ENCODE measurements around the gene ARNT2. TPM values are rescaled to one million over a fixed set of nuclear protein-coding genes. Genes with fewer than 3 reads are reported as not detected.

The ARNT2 gene
- total and polyA plus RNA-seq, 2 experiments from 2014 or later = 3.9 to 5.3 TPM

DNA sequence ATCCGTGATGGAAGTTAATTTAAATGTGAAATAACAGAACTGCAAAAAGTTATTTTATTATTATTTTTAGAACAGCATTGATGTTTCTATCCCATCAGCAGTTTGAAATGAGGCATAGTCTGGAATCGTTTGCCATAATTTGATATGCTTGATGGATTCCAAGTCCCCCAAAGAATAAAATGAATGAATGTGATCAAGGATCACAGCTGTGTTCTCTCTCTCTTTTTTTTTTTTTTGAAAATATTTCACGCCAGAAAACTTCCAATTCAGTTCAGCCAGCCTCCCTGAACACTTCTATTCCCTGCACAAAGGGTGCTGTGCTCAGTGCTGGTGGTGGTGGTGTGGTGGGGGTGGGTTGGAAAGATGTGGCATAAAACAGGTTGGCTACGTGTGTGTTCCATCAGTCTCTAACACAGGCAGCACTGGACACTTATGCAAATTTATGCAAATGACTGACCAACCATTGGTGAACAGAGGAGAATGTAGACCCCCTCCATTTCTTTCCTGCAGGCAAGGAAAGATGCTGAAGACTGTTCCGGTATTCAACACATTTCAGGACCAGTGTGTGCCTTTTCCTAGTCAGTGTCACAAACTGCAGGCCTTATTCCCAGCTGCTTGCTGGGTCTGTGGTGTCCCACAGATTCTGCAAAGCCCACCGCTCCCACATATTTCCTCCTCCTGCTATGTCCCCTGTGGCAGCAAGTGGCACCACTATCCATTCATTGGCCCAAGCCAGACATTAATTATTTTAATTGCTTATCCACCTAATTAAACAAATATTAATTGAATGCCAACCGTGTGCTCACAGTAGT, 10.6 kb downstream of the ARNT2 start:
- no peak for DNase-seq (ENCODE audit: low spot score)
- H3K27me3 ChIP-seq = no peaks in the 10 kb centered on the region
- no peaks in the 10 kb centered on the region for H4K20me1 ChIP-seq (ENCODE audit: insufficient read depth, poor library complexity, severe bottlenecking)
- H3K4me1 ChIP-seq (ENCODE audit: insufficient read depth) = no peaks in the 10 kb centered on the region
- 89% methylated on average over 7 of the region's 7 CpGs for WGBS (ENCODE audit: low lambda C conversion rate, missing lambda C conversion rate)
- H3K4me3 ChIP-seq = no peak overlapping the region
- no peaks in the 10 kb centered on the region for H3K36me3 ChIP-seq (replicated peaks; ENCODE audit: insufficient read depth, low read depth)
- no peak overlapping the region for H2AFZ ChIP-seq
- H3K9me3 ChIP-seq (ENCODE audit: low read depth) = no peaks in the 10 kb centered on the region
- H3K79me2 ChIP-seq = no peaks in the 10 kb centered on the region
- no peak overlapping the region for H3K4me2 ChIP-seq
- H3K9me2 ChIP-seq (replicated peaks; ENCODE audit: insufficient read depth) = no peaks in the 10 kb centered on the region
- TF ChIP-seq, protein P1, sequence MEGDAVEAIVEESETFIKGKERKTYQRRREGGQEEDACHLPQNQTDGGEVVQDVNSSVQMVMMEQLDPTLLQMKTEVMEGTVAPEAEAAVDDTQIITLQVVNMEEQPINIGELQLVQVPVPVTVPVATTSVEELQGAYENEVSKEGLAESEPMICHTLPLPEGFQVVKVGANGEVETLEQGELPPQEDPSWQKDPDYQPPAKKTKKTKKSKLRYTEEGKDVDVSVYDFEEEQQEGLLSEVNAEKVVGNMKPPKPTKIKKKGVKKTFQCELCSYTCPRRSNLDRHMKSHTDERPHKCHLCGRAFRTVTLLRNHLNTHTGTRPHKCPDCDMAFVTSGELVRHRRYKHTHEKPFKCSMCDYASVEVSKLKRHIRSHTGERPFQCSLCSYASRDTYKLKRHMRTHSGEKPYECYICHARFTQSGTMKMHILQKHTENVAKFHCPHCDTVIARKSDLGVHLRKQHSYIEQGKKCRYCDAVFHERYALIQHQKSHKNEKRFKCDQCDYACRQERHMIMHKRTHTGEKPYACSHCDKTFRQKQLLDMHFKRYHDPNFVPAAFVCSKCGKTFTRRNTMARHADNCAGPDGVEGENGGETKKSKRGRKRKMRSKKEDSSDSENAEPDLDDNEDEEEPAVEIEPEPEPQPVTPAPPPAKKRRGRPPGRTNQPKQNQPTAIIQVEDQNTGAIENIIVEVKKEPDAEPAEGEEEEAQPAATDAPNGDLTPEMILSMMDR (IDR thresholded peaks at IDR 0.05; ENCODE audit: poor library complexity) = no peak
- TF ChIP-seq EZH2 (IDR thresholded peaks at IDR 0.05; ENCODE audit: borderline replicate concordance) (no peak), EZH2phosphoT487 (IDR thresholded peaks at IDR 0.05; ENCODE audit: low read depth, severe bottlenecking, unreplicated experiment) (no peak)
- H3K27ac ChIP-seq = no peak overlapping the region

DNA sequence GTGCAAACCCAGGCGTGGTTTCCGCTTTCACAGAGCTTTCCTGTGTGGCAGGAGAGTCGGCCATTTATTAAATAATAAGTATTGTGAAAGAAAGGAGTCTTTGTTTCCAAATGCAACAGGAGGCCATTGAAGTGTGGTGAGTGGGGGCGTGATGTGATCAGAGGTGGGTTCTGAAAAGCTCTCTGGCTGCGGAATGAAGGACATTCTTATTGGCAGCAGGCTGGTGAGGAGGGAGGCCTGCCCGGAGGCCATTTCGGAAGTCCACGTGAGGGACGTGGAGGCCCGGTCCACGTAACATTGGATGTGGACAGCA, 11.1 kb downstream of the ARNT2 start:
- Histone ChIP-seq H2AFZ (no peak overlapping the region), H3K4me2 (no peak overlapping the region), H3K4me1 (ENCODE audit: insufficient read depth) (no peaks in the 10 kb centered on the region), H3K27ac (no peak overlapping the region), H3K9me2 (replicated peaks; ENCODE audit: insufficient read depth) (no peaks in the 10 kb centered on the region), H3K27me3 (no peaks in the 10 kb centered on the region), H3K36me3 (replicated peaks; ENCODE audit: insufficient read depth, low read depth) (no peaks in the 10 kb centered on the region), H3K9me3 (ENCODE audit: low read depth) (no peaks in the 10 kb centered on the region), H3K4me3 (no peak overlapping the region), H3K79me2 (no peaks in the 10 kb centered on the region), H4K20me1 (ENCODE audit: insufficient read depth, poor library complexity, severe bottlenecking) (no peaks in the 10 kb centered on the region)
- no peak for DNase-seq (ENCODE audit: low spot score)
- WGBS (ENCODE audit: low lambda C conversion rate, missing lambda C conversion rate) = 95% methylated on average over 11 of the region's 11 CpGs
- no peak for TF ChIP-seq EZH2 (IDR thresholded peaks at IDR 0.05; ENCODE audit: borderline replicate concordance)
- TF ChIP-seq EZH2phosphoT487 (IDR thresholded peaks at IDR 0.05; ENCODE audit: low read depth, severe bottlenecking, unreplicated experiment) = no peak
- TF ChIP-seq, protein P1 (IDR thresholded peaks at IDR 0.05; ENCODE audit: poor library complexity) = no peak

DNA sequence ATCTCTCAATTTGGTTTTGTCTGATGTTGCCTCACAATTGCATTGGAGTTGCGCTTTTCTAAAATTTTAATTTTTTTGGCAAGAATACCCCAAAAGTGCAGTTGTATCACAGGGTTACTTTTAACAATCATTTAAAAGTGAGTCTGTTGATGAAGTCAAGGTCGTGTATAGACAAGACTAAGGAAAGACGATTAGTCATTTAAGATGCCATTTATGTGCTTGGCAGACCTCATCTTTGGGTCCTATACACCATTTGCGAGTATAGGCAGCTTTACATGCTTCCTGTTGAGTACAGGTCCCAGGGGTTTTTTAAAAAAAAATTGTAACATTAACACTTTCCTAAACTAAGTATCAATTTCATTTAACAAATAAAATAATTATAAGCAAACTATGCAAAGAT, 12.5 kb downstream of the ARNT2 start:
- no peaks in the 10 kb centered on the region for H4K20me1 ChIP-seq (ENCODE audit: insufficient read depth, poor library complexity, severe bottlenecking)

More for the DNA sequence above, 12.5 kb downstream of the ARNT2 start:
- H3K36me3 ChIP-seq (replicated peaks; ENCODE audit: insufficient read depth, low read depth) = no peaks in the 10 kb centered on the region
- H3K79me2 ChIP-seq = no peaks in the 10 kb centered on the region
- WGBS (ENCODE audit: low lambda C conversion rate, missing lambda C conversion rate) = 76% methylated on average over 4 of the region's 4 CpGs
- no peak overlapping the region for H3K4me2 ChIP-seq
- no peaks in the 10 kb centered on the region for H3K9me2 ChIP-seq (replicated peaks; ENCODE audit: insufficient read depth)
- H3K27me3 ChIP-seq = no peaks in the 10 kb centered on the region
- H3K9me3 ChIP-seq (ENCODE audit: low read depth) = no peaks in the 10 kb centered on the region
- DNase-seq (ENCODE audit: low spot score) = no peak
- no peak overlapping the region for H3K4me3 ChIP-seq
- no peak overlapping the region for H2AFZ ChIP-seq
- H3K4me1 ChIP-seq (ENCODE audit: insufficient read depth) = no peaks in the 10 kb centered on the region
- TF ChIP-seq EZH2phosphoT487 (IDR thresholded peaks at IDR 0.05; ENCODE audit: low read depth, severe bottlenecking, unreplicated experiment) = no peak
- TF ChIP-seq, protein P1 (IDR thresholded peaks at IDR 0.05; ENCODE audit: poor library complexity) = no peak
- TF ChIP-seq EZH2 (IDR thresholded peaks at IDR 0.05; ENCODE audit: borderline replicate concordance) = no peak
- H3K27ac ChIP-seq = no peak overlapping the region

All from hepatocyte (in vitro differentiated cells).